ENCODE measurements around the gene ALDOC.

ALDOC gene

DNA sequence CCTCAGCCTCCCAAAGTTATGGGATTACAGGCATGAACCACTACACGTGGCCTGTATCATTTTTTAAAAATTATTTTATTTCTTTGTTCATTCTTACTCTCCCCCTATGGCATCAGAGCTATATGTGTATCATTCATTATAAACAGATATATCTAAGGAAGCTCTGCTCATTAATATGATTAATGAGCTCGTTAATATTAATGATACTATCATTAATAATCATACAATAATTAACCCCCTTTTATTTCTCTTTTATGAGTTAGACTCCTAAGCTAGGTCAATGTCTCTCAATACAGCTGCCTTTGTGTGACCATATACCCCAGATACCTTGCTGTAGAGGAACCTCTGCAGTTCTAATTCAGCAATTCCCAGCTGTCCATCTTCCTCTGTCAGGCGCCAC is 41.8 kb upstream of the ALDOC start:
- Histone ChIP-seq H3K9me3 (no peaks in the 10 kb centered on the region), H3K27ac (no peak overlapping the region), H3K4me3 (ENCODE audit: low read depth in 1 of 2, low read length in 1 of 2) (no peak overlapping the region), H3K27me3 (no peaks in the 10 kb centered on the region), H3K4me1 (ENCODE audit: control insufficient read depth in 1 of 2, insufficient read depth in 1 of 2, low read depth in 1 of 2, low read length in 1 of 2) (no peaks in the 10 kb centered on the region), H3K36me3 (peaks cover 100% of the 10 kb centered on the region)
- TF ChIP-seq, protein P1, sequence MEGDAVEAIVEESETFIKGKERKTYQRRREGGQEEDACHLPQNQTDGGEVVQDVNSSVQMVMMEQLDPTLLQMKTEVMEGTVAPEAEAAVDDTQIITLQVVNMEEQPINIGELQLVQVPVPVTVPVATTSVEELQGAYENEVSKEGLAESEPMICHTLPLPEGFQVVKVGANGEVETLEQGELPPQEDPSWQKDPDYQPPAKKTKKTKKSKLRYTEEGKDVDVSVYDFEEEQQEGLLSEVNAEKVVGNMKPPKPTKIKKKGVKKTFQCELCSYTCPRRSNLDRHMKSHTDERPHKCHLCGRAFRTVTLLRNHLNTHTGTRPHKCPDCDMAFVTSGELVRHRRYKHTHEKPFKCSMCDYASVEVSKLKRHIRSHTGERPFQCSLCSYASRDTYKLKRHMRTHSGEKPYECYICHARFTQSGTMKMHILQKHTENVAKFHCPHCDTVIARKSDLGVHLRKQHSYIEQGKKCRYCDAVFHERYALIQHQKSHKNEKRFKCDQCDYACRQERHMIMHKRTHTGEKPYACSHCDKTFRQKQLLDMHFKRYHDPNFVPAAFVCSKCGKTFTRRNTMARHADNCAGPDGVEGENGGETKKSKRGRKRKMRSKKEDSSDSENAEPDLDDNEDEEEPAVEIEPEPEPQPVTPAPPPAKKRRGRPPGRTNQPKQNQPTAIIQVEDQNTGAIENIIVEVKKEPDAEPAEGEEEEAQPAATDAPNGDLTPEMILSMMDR (IDR thresholded peaks at IDR 0.05) = no peak

- Histone ChIP-seq H3K27me3 (no peaks in the 10 kb centered on the region), H3K9me3 (no peaks in the 10 kb centered on the region), H3K4me1 (ENCODE audit: control insufficient read depth in 1 of 2, insufficient read depth in 1 of 2, low read depth in 1 of 2, low read length in 1 of 2) (no peaks in the 10 kb centered on the region), H3K36me3 (peaks cover 91% of the 10 kb centered on the region), H3K27ac (no peak overlapping the region), H3K4me3 (ENCODE audit: low read depth in 1 of 2, low read length in 1 of 2) (no peak overlapping the region)
- TF ChIP-seq, protein P1 (IDR thresholded peaks at IDR 0.05) = no peak
These were observed 39.6 kb upstream of the ALDOC start for GRCh38 chr17:28616281-28616680.

DNA sequence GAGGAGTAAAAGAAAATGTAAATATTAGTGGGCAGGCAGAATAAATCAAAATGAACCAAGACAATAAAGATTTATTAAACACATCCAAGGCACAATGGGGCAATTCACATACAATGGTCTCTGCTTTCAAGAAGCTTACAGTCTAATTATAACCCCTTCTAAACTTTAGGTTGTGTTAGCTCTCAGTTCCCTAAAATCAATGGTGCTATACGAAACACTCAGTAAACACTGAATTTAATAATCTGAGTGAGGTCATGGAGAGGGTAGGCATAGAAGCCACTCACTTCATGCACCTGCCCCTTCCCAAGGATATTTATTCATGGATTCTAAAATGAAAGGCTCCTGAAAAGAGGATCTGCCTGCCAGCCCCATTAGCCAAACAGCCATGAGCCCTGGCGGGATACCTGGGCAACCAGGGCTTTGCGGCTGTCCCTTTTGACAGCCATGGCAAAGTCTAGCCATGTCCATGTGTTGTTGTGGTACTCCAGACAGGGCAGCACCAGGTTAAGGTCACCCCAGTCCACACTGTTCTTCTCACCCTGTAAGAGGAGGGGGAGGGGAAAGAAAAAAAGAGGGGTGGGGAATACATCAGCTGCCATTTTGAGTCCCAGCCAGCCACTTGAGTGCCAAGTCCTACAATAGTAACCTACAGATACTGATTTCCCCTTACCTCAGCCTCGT is 38.7 kb upstream of the ALDOC start:
- Histone ChIP-seq H3K4me1 (ENCODE audit: control insufficient read depth in 1 of 2, insufficient read depth in 1 of 2, low read depth in 1 of 2, low read length in 1 of 2) (no peaks in the 10 kb centered on the region), H3K9me3 (no peaks in the 10 kb centered on the region), H3K27ac (no peak overlapping the region), H3K36me3 (peaks cover 91% of the 10 kb centered on the region), H3K27me3 (no peaks in the 10 kb centered on the region), H3K4me3 (ENCODE audit: low read depth in 1 of 2, low read length in 1 of 2) (no peak overlapping the region)
- TF ChIP-seq, protein P1 (IDR thresholded peaks at IDR 0.05) = no peak

DNA sequence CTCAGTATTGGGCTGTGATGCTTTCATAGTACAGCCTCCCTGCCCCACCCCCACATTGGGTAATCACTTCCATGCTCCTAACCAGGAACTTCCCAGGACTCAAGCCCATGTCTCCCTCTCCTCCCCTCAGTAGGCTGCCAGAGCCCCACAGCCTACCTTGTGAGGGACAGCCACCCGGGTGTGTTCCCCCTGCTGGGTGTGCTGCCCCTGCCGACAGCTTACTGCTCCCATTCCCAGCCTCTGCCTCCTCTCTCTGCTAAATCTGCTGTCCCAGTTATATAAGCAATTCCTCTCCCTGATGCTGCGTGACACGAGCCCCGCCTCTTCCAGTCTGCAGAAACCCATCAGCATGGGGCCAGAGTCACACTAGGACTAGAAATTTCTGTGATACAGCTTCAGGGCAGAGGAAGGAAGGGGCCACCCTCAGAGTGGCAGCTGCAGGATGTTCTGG is 37.3 kb upstream of the ALDOC start, which contains the start of gene RSKR:
Gene RSKR (minus strand): TSS at position 255 of the 451 bp plus-strand sequence. CDS start 24 bp downstream, at position 231.
- peaks cover 80% of the 10 kb centered on the region for H3K36me3 ChIP-seq

GRCh38 chr17:28612936-28613872 is 36.5 kb upstream of the ALDOC start:
- Histone ChIP-seq H3K36me3 (peaks cover 78% of the 10 kb centered on the region), H3K4me3 (ENCODE audit: low read depth in 1 of 2, low read length in 1 of 2) (no peak overlapping the region), H3K27me3 (no peaks in the 10 kb centered on the region)

More for the DNA sequence above, 37.3 kb upstream of the ALDOC start, which contains the start of gene RSKR:
- TF ChIP-seq, protein P1 (IDR thresholded peaks at IDR 0.05) = no peak
- Histone ChIP-seq H3K4me3 (ENCODE audit: low read depth in 1 of 2, low read length in 1 of 2) (no peak within 1 kb of the TSS), H3K27ac (no peak within 1 kb of the TSS), H3K27me3 (no peaks in the 10 kb centered on the region), H3K4me1 (ENCODE audit: control insufficient read depth in 1 of 2, insufficient read depth in 1 of 2, low read depth in 1 of 2, low read length in 1 of 2) (no peaks in the 10 kb centered on the region), H3K9me3 (no peaks in the 10 kb centered on the region)

More at GRCh38 chr17:28612936-28613872, 36.5 kb upstream of the ALDOC start:
- no peak overlapping the region for H3K27ac ChIP-seq
- no peaks in the 10 kb centered on the region for H3K9me3 ChIP-seq
- H3K4me1 ChIP-seq (ENCODE audit: control insufficient read depth in 1 of 2, insufficient read depth in 1 of 2, low read depth in 1 of 2, low read length in 1 of 2) = no peaks in the 10 kb centered on the region
- TF ChIP-seq, protein P1 (IDR thresholded peaks at IDR 0.05) = no peak

Measured in neutrophil (primary cell).